Measurements from ENCODE around the gene PMEPA1. TPM values are rescaled to one million over a fixed set of nuclear protein-coding genes. Genes with fewer than 3 reads are reported as not detected.

The PMEPA1 gene
- total and polyA plus RNA-seq, 10 of the 15 experiments (the other 5 are each of a cell fraction or from before 2014, with no cell fraction given): 0.02 to 0.10 (median 0.04) TPM; not detected in 3

DNA sequence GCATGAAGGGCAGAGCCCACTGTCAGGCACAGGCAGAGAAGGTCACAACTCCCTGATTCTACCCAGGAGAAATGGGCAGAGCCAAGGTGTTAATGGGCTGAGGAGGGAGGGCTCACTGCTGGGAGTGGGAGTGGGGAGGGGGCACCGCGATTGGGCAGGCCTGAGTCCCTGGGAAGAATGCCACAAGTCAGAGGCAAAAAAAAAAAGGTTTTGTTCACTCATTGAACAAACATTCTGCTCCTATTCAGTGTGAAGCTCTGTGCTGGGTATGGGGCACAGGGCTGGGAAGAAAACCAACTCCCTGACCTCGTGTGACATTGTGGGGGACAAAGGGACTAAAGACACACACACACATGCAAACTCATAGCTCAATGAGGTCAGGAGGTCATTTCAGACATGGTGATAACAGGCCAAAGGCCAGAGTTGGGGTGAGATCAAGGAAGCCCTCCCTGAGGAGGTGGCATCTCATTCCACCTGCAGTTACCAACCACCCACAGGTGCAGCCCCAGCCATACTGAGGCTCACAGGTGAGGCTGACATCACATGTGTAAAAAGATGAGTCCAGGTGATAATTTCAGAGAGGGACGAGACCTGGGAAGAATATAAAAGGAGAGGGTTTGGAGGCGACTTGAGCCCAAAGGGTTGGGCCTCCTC, 3.2 kb upstream of the PMEPA1 start (continued):
- TF ChIP-seq HDAC6 (IDR thresholded peaks at IDR 0.05; ENCODE audit: unreplicated experiment): no peak
- TF ChIP-seq, protein P1, sequence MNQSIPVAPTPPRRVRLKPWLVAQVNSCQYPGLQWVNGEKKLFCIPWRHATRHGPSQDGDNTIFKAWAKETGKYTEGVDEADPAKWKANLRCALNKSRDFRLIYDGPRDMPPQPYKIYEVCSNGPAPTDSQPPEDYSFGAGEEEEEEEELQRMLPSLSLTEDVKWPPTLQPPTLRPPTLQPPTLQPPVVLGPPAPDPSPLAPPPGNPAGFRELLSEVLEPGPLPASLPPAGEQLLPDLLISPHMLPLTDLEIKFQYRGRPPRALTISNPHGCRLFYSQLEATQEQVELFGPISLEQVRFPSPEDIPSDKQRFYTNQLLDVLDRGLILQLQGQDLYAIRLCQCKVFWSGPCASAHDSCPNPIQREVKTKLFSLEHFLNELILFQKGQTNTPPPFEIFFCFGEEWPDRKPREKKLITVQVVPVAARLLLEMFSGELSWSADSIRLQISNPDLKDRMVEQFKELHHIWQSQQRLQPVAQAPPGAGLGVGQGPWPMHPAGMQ (IDR thresholded peaks at IDR 0.05; ENCODE audit: borderline replicate concordance): no peak
- TF ChIP-seq GABPA (IDR thresholded peaks at IDR 0.05; ENCODE audit: low read depth): no peak
- TF ChIP-seq KAT2A (conservative IDR thresholded peaks at IDR 0.05; ENCODE audit: control insufficient read depth, low read depth, low read length): no peak
- no peak for TF ChIP-seq ATF2 (IDR thresholded peaks at IDR 0.05; ENCODE audit: low read length)

DNA sequence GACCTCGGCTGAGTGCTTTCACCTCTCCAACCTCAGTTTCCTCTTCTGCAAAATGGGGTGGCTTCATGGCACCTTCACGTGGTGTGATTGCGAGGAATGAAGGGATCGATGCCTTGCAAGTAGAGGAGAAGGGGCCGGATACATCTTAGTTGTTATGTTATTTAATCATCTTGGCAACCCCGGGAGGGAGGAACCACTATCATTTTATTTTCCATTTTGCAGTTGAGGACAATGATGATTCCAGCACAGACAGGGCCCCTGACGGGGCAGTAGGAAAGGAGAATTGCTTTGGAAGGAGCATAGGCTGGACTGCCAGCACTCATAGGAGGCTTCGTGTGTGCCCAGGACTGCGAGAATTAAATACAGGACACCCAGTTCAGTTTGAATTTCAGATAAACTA, 2.5 kb upstream of the PMEPA1 start:
- intact Hi-C loops (cut with micrococcal nuclease; ENCODE audit: unreplicated experiment) (no loop called here), in situ Hi-C loops (cut with MboI) (no loop called here)
- BruUV-seq (replicated peaks): no TSS peak
- Histone ChIP-seq H2AFZ (ENCODE audit: control insufficient read depth, low read depth, low read length) (no peak overlapping the region), H3K9me3 (replicated peaks; ENCODE audit: control insufficient read depth, insufficient read depth, low read length) (no peaks in the 10 kb centered on the region), H3K4me1 (ENCODE audit: control insufficient read depth, insufficient read depth, low read length) (no peaks in the 10 kb centered on the region), H3K9ac (ENCODE audit: control insufficient read depth, insufficient read depth, low read length) (no peak overlapping the region), H3K27me3 (replicated peaks in 1 of 2; ENCODE audit: control insufficient read depth in 2 of 2, insufficient read depth in 2 of 2, low read length in 1 of 2) (peaks cover 7 to 11% of the 10 kb centered on the region in 2 experiments), H3K4me3 (no peak overlapping the region), H3K27ac (ENCODE audit: control insufficient read depth, insufficient read depth) (no peak overlapping the region), H3K4me2 (ENCODE audit: control insufficient read depth, insufficient read depth) (no peak overlapping the region), H3K36me3 (ENCODE audit: control insufficient read depth in 2 of 2, insufficient read depth in 2 of 2, low read length in 1 of 2) (no peaks in the 10 kb centered on the region), H3K79me2 (ENCODE audit: control insufficient read depth, insufficient read depth, low read length) (no peaks in the 10 kb centered on the region), H4K20me1 (ENCODE audit: control insufficient read depth, insufficient read depth) (no peaks in the 10 kb centered on the region)
- ChIA-PET SMC1A (ENCODE audit: uncharacterized antibody, unreplicated experiment) (no interaction called here), RAD21 (ENCODE audit: unreplicated experiment) (no interaction called here), CTCF (no interaction called here), POLR2A (no interaction called here)
- DNase-seq (ENCODE audit: low read depth, low spot score) (no peak), ATAC-seq (no peak), FAIRE-seq (no peak)
- 41% methylated on average over 9 of the region's 9 CpGs for WGBS (ENCODE audit: insufficient coverage, insufficient replicate concordance, low lambda C conversion rate, missing lambda C conversion rate)
- TF ChIP-seq, protein P2, sequence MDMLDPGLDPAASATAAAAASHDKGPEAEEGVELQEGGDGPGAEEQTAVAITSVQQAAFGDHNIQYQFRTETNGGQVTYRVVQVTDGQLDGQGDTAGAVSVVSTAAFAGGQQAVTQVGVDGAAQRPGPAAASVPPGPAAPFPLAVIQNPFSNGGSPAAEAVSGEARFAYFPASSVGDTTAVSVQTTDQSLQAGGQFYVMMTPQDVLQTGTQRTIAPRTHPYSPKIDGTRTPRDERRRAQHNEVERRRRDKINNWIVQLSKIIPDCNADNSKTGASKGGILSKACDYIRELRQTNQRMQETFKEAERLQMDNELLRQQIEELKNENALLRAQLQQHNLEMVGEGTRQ (IDR thresholded peaks at IDR 0.05; ENCODE audit: borderline replicate concordance, low read depth, low read length): no peak
- no peak for TF ChIP-seq BCL11A (IDR thresholded peaks at IDR 0.05; ENCODE audit: low read depth, low read length)
- TF ChIP-seq, protein P3, sequence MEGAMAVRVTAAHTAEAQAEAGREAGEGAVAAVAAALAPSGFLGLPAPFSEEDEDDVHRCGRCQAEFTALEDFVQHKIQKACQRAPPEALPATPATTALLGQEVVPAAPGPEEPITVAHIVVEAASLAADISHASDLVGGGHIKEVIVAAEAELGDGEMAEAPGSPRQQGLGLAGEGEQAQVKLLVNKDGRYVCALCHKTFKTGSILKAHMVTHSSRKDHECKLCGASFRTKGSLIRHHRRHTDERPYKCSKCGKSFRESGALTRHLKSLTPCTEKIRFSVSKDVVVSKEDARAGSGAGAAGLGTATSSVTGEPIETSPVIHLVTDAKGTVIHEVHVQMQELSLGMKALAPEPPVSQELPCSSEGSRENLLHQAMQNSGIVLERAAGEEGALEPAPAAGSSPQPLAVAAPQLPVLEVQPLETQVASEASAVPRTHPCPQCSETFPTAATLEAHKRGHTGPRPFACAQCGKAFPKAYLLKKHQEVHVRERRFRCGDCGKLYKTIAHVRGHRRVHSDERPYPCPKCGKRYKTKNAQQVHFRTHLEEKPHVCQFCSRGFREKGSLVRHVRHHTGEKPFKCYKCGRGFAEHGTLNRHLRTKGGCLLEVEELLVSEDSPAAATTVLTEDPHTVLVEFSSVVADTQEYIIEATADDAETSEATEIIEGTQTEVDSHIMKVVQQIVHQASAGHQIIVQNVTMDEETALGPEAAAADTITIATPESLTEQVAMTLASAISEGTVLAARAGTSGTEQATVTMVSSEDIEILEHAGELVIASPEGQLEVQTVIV (IDR thresholded peaks at IDR 0.05; ENCODE audit: borderline replicate concordance, partially characterized antibody): no peak
- TF ChIP-seq ZNF24 (IDR thresholded peaks at IDR 0.05): no peak
- TF ChIP-seq, protein P4, sequence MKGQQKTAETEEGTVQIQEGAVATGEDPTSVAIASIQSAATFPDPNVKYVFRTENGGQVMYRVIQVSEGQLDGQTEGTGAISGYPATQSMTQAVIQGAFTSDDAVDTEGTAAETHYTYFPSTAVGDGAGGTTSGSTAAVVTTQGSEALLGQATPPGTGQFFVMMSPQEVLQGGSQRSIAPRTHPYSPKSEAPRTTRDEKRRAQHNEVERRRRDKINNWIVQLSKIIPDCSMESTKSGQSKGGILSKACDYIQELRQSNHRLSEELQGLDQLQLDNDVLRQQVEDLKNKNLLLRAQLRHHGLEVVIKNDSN (IDR thresholded peaks at IDR 0.05; ENCODE audit: borderline replicate concordance, extremely low read length, insufficient read depth, low read depth, low read length): no peak
- no peak for TF ChIP-seq RB1 (IDR thresholded peaks at IDR 0.05; ENCODE audit: borderline replicate concordance)
